ENCODE results near the gene STRA8.
A peak's percentile ranks its signal among the peaks of the same experiment; 100 is the strongest.

The STRA8 gene

DNA sequence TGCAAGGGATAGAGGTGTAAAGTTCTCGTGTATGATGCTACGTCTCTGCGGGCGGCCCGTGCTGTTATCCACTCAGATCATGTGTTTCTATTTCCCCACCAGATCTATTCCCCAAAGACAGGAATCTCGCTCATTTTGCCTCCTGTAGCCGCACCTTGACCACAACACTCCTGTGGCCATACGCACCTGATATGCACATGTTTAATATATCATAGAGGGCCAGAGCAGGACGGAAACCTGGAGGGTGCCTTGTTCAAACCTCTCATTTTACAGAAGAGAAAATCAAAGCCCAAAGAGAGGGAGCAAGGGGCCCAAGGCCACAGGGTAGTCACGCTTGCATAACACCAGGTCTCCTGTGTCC, 37.6 kb downstream of the STRA8 start:
- no peak for TF ChIP-seq PAX5 (IDR thresholded peaks at IDR 0.05; ENCODE audit: insufficient read depth, low read length, severe bottlenecking)
- TF ChIP-seq POLR2A (IDR thresholded peaks at IDR 0.05; ENCODE audit: low read depth, low read length), result no peak
- TF ChIP-seq POLR2AphosphoS5 (IDR thresholded peaks at IDR 0.05; ENCODE audit: low read depth, low read length), result no peak
- TF ChIP-seq POU2F2 (IDR thresholded peaks at IDR 0.05; ENCODE audit: low read depth, low read length), result no peak
- no peak for TF ChIP-seq TAF1 (IDR thresholded peaks at IDR 0.05; ENCODE audit: low read depth, low read length)
- no peak for TF ChIP-seq SPI1 (IDR thresholded peaks at IDR 0.05; ENCODE audit: low read depth, low read length)
- FAIRE-seq (no peak), DNase-seq (ENCODE audit: insufficient read length, low spot score) (no peak)

DNA sequence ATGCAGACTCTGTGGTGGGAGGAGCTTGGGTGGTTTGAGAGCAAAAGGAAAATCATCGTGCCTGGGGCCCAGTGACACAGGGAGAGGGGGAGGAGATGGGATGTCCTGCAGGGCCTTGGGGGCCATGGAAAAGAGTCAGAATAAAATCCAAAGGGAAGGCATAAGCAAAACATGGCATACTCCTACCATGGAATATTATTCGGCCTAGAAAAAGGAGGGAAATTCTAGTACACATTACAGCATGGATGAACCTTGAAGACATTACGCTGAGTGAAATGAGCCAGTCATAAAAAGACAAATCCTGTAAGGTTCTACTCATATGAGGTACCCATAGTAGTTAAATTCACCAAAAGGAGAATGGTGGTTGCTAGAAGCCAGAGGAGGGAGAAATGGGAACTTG, 38.7 kb downstream of the STRA8 start:
- DNase-seq (ENCODE audit: insufficient read length, low spot score), result no peak
- TF ChIP-seq PAX5 (IDR thresholded peaks at IDR 0.05; ENCODE audit: insufficient read depth, low read length, severe bottlenecking) (no peak), POLR2A (IDR thresholded peaks at IDR 0.05; ENCODE audit: low read depth, low read length) (no peak), SPI1 (IDR thresholded peaks at IDR 0.05; ENCODE audit: low read depth, low read length) (no peak), POU2F2 (IDR thresholded peaks at IDR 0.05; ENCODE audit: low read depth, low read length) (no peak), TAF1 (IDR thresholded peaks at IDR 0.05; ENCODE audit: low read depth, low read length) (no peak)
- FAIRE-seq, result no peak

DNA sequence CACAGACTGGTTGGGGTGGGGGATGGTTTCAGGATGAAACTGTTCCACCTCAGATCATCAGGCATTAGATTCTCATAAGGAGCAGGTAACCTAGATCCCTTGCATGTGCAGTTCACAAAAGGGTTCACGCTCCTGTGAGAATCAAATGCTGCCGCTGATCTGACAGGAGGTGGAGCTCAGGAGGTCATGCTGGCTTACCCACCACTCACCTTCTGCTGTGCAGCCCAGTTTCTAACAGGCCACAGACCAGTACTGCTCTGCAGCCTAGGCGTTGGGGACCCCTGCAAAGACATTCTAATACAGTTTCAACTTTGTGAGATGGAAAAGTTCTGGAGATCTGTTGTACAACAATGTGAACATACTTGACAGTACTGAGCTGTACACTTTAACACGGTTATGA, 39.9 kb downstream of the STRA8 start:
- no peak for TF ChIP-seq TAF1 (IDR thresholded peaks at IDR 0.05; ENCODE audit: low read depth, low read length)
- no peak for TF ChIP-seq PAX5 (IDR thresholded peaks at IDR 0.05; ENCODE audit: insufficient read depth, low read length, severe bottlenecking)
- no peak for TF ChIP-seq POU2F2 (IDR thresholded peaks at IDR 0.05; ENCODE audit: low read depth, low read length)
- no peak for TF ChIP-seq SPI1 (IDR thresholded peaks at IDR 0.05; ENCODE audit: low read depth, low read length)
- TF ChIP-seq POLR2AphosphoS5 (IDR thresholded peaks at IDR 0.05; ENCODE audit: low read depth, low read length), result no peak
- no peak for TF ChIP-seq POLR2A (IDR thresholded peaks at IDR 0.05; ENCODE audit: low read depth, low read length)
- no peak for FAIRE-seq
- DNase-seq (ENCODE audit: insufficient read length, low spot score), result no peak

GRCh38 chr7:135274495-135275268, 41.0 kb downstream of the STRA8 start:
- DNase-seq (ENCODE audit: insufficient read length, low spot score) (peak; percentile 51), FAIRE-seq (peak; percentile 84)
- TF ChIP-seq TAF1 (IDR thresholded peaks at IDR 0.05; ENCODE audit: low read depth, low read length), result no peak
- no peak for TF ChIP-seq POU2F2 (IDR thresholded peaks at IDR 0.05; ENCODE audit: low read depth, low read length)
- no peak for TF ChIP-seq PAX5 (IDR thresholded peaks at IDR 0.05; ENCODE audit: insufficient read depth, low read length, severe bottlenecking)
- no peak for TF ChIP-seq POLR2A (IDR thresholded peaks at IDR 0.05; ENCODE audit: low read depth, low read length)
- no peak for TF ChIP-seq POLR2AphosphoS5 (IDR thresholded peaks at IDR 0.05; ENCODE audit: low read depth, low read length)
- TF ChIP-seq SPI1 (IDR thresholded peaks at IDR 0.05; ENCODE audit: low read depth, low read length), result no peak

DNA sequence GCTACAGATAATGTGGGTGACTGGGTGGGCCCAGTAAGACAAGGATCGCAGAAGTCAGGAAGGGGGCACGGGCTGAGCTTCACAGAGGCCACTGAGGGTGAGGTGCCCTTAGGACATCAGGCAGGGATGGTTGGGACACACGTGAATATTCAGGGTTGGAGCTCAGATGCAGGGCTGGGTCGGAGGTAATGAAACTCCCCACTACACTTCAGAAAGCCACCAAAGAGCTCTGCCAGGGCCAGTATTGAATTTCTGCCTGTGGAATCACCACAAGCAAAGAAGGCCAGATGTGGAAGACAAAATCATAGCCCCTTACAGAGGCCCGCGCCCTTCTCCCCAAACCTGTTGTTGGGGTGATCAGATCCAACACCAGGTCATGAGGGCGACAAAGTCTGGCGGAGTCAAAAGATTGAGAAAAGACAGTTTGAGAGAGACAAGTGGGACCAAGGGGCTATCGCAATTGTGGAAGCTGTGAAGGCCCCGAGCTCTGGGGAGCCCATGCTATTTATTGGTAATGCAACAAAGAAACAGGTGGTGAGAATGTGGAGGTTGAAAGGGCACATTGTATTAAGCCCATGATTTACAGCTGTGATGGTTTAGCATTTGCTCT, 42.4 kb downstream of the STRA8 start:
- TF ChIP-seq SPI1 (IDR thresholded peaks at IDR 0.05; ENCODE audit: low read depth, low read length), result no peak
- no peak for TF ChIP-seq PAX5 (IDR thresholded peaks at IDR 0.05; ENCODE audit: insufficient read depth, low read length, severe bottlenecking)
- no peak for TF ChIP-seq POLR2AphosphoS5 (IDR thresholded peaks at IDR 0.05; ENCODE audit: low read depth, low read length)
- no peak for TF ChIP-seq TAF1 (IDR thresholded peaks at IDR 0.05; ENCODE audit: low read depth, low read length)
- no peak for TF ChIP-seq POU2F2 (IDR thresholded peaks at IDR 0.05; ENCODE audit: low read depth, low read length)
- TF ChIP-seq POLR2A (IDR thresholded peaks at IDR 0.05; ENCODE audit: low read depth, low read length), result no peak
- DNase-seq (ENCODE audit: insufficient read length, low spot score), result no peak
- FAIRE-seq, result no peak

DNA sequence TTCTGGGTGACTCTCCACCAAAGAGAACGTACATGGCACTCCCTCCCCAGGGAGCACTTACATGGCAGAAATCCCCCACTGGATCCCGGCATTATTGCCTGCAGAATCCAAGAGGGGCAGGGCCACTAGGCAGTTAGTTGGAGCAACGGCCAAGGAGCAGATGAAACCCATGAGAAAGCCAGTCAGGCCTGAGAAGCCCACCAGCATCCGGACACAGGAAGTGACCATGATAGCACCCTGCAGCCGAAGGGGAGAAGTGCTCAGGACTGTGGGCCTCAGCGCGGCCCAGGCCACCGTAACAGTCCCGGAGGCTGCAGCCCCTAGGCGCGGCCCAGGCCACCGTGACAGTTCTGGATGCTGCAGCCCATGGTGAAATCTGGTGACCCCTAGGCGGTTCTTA, 43.5 kb downstream of the STRA8 start:
- DNase-seq (ENCODE audit: insufficient read length, low spot score), result no peak
- TF ChIP-seq POLR2A (IDR thresholded peaks at IDR 0.05; ENCODE audit: low read depth, low read length) (no peak), PAX5 (IDR thresholded peaks at IDR 0.05; ENCODE audit: insufficient read depth, low read length, severe bottlenecking) (no peak), POLR2AphosphoS5 (IDR thresholded peaks at IDR 0.05; ENCODE audit: low read depth, low read length) (no peak), SPI1 (IDR thresholded peaks at IDR 0.05; ENCODE audit: low read depth, low read length) (no peak), POU2F2 (IDR thresholded peaks at IDR 0.05; ENCODE audit: low read depth, low read length) (no peak), TAF1 (IDR thresholded peaks at IDR 0.05; ENCODE audit: low read depth, low read length) (no peak)
- no peak for FAIRE-seq

DNA sequence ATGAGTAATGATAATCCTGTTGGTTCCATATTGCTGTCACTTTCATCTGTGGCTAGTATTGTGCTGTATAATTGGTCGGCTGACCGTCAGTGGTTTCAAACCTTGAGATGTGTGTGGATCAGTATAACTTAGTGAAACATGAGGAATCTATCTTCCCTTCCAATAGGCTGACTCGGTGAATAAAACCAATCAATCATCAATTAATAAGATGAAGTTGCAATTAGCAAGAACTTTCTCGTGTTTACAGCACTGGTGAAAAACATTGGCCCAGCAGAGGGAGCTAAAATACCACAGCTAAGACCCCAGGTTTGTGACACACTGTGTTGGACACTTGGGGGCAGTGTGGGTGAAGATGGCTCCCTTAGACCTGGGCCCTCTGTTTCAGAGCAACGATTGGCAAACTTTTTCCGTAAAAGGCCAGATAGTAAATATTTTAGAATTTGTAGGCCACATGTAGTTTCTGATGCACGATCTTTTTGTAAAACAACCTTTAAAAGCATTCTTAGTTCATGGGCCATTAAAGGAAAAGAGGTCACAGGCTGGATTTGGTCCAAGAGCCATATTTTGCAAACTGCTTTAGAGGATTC, 47.8 kb downstream of the STRA8 start:
- peak; percentile 66 for DNase-seq (ENCODE audit: insufficient read length, low spot score)

GRCh38 chr7:135282561-135283254, 49.1 kb downstream of the STRA8 start:
- FAIRE-seq (no peak), DNase-seq (ENCODE audit: insufficient read length, low spot score) (no peak)
- TF ChIP-seq POLR2AphosphoS5 (IDR thresholded peaks at IDR 0.05; ENCODE audit: low read depth, low read length), result no peak
- no peak for TF ChIP-seq SPI1 (IDR thresholded peaks at IDR 0.05; ENCODE audit: low read depth, low read length)
- no peak for TF ChIP-seq POLR2A (IDR thresholded peaks at IDR 0.05; ENCODE audit: low read depth, low read length)
- TF ChIP-seq PAX5 (IDR thresholded peaks at IDR 0.05; ENCODE audit: insufficient read depth, low read length, severe bottlenecking), result no peak
- TF ChIP-seq POU2F2 (IDR thresholded peaks at IDR 0.05; ENCODE audit: low read depth, low read length), result no peak
- no peak for TF ChIP-seq TAF1 (IDR thresholded peaks at IDR 0.05; ENCODE audit: low read depth, low read length)

More for the DNA sequence above, 47.8 kb downstream of the STRA8 start:
- FAIRE-seq, result peak; percentile 92
- no peak for TF ChIP-seq POLR2A (IDR thresholded peaks at IDR 0.05; ENCODE audit: low read depth, low read length)
- TF ChIP-seq POLR2AphosphoS5 (IDR thresholded peaks at IDR 0.05; ENCODE audit: low read depth, low read length), result no peak
- no peak for TF ChIP-seq SPI1 (IDR thresholded peaks at IDR 0.05; ENCODE audit: low read depth, low read length)
- TF ChIP-seq POU2F2 (IDR thresholded peaks at IDR 0.05; ENCODE audit: low read depth, low read length), result no peak; the same call in 1 of the 2 replicates
- no peak for TF ChIP-seq PAX5 (IDR thresholded peaks at IDR 0.05; ENCODE audit: insufficient read depth, low read length, severe bottlenecking)
- no peak for TF ChIP-seq TAF1 (IDR thresholded peaks at IDR 0.05; ENCODE audit: low read depth, low read length)
